ENCODE measurements around the gene ARID5B.

ARID5B gene

GRCh38 chr10:61983255-61983654 lies 81.8 kb downstream of the ARID5B start:
- TF ChIP-seq CTCF (conservative IDR thresholded peaks at IDR 0.05) = no peak
- no peak overlapping the region for H3K27ac ChIP-seq

- H3K27ac ChIP-seq = no peak overlapping the region
- TF ChIP-seq CTCF (conservative IDR thresholded peaks at IDR 0.05) = no peak
Observed at GRCh38 chr10:61984803-61985418, 83.4 kb downstream of the ARID5B start.

GRCh38 chr10:61985715-61986114 lies 84.2 kb downstream of the ARID5B start:
- H3K27ac ChIP-seq = no peak overlapping the region

GRCh38 chr10:61986382-61986781 lies 84.9 kb downstream of the ARID5B start:
- no peak for TF ChIP-seq CTCF (conservative IDR thresholded peaks at IDR 0.05)
- H3K27ac ChIP-seq = no peak overlapping the region

More at GRCh38 chr10:61985715-61986114, 84.2 kb downstream of the ARID5B start:
- no peak for TF ChIP-seq CTCF (conservative IDR thresholded peaks at IDR 0.05)

- no peak overlapping the region for H3K27ac ChIP-seq
- no peak for TF ChIP-seq CTCF (conservative IDR thresholded peaks at IDR 0.05)
Observed at GRCh38 chr10:61986788-61987492, 85.4 kb downstream of the ARID5B start.

GRCh38 chr10:61987537-61987936 lies 86.0 kb downstream of the ARID5B start:
- no peak for TF ChIP-seq CTCF (conservative IDR thresholded peaks at IDR 0.05)

GRCh38 chr10:61987951-61988379 lies 86.5 kb downstream of the ARID5B start:
- H3K27ac ChIP-seq = no peak overlapping the region
- TF ChIP-seq CTCF (conservative IDR thresholded peaks at IDR 0.05) = no peak

More at GRCh38 chr10:61987537-61987936, 86.0 kb downstream of the ARID5B start:
- H3K27ac ChIP-seq = no peak overlapping the region

All from VCaP (cell line).